ENCODE measurements around the gene ITPK1.

DNA sequence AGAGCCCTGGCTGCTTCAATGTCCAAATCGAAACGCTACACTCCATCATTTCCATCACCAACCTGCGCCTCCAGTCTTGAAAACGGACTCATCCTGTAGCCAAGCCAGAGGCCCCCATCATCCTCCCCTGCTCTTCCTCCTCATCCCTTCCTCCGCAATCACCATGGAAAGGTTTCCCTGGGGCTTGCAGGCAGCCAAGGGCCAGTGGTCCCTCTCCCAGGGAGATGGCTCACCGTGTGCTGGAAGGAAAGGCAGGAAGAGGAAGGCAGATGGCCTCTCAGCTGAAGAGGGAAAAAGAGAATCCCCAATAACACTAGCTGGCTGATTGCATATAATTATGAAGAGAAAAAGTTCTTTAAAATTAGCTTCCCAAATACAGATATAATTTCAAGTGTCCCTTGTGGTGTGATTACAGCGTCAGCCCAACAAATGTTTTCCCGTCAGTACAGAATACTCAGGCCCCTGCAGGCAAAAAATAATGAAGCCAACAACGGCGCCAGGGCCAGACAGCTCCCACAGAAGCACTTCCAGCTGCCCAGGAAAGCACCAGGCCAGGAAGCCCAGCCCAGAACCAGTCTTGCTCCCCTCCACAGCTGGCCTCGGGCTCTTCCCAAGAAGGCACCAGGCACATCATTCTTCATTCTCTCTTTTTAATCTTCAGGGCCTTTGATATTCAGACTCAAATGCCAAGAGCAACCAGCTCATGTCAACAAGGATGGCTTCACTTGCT, 24.7 kb downstream of the ITPK1 start:
- TF ChIP-seq, protein P1, sequence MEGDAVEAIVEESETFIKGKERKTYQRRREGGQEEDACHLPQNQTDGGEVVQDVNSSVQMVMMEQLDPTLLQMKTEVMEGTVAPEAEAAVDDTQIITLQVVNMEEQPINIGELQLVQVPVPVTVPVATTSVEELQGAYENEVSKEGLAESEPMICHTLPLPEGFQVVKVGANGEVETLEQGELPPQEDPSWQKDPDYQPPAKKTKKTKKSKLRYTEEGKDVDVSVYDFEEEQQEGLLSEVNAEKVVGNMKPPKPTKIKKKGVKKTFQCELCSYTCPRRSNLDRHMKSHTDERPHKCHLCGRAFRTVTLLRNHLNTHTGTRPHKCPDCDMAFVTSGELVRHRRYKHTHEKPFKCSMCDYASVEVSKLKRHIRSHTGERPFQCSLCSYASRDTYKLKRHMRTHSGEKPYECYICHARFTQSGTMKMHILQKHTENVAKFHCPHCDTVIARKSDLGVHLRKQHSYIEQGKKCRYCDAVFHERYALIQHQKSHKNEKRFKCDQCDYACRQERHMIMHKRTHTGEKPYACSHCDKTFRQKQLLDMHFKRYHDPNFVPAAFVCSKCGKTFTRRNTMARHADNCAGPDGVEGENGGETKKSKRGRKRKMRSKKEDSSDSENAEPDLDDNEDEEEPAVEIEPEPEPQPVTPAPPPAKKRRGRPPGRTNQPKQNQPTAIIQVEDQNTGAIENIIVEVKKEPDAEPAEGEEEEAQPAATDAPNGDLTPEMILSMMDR (IDR thresholded peaks at IDR 0.05), result no peak
- no peak for TF ChIP-seq POLR2A (IDR thresholded peaks at IDR 0.05)
- TF ChIP-seq POLR2AphosphoS5 (IDR thresholded peaks at IDR 0.05), result no peak

Data from prostate gland (tissue), 2 donors.